ENCODE data around the gene HSPA4.
A peak's percentile ranks its signal among the peaks of the same experiment; 100 is the strongest.

Gene HSPA4

GRCh38 chr5:133106761-133107572, 55.2 kb downstream of the HSPA4 start:
- DNase-seq, result no peak

GRCh38 chr5:133108481-133108921, 56.7 kb downstream of the HSPA4 start:
- no peak for DNase-seq

- DNase-seq, result no peak
Observed at GRCh38 chr5:133109655-133110483, 58.1 kb downstream of the HSPA4 start.

- no peak for DNase-seq
Observed at GRCh38 chr5:133110709-133111108, 58.9 kb downstream of the HSPA4 start.

GRCh38 chr5:133111299-133111698, 59.5 kb downstream of the HSPA4 start:
- DNase-seq, result peak; percentile 77

- no peak for DNase-seq
Observed at GRCh38 chr5:133112026-133112660, 60.3 kb downstream of the HSPA4 start.

GRCh38 chr5:133113331-133114061, 61.7 kb downstream of the HSPA4 start:
- no peak for DNase-seq

GRCh38 chr5:133114166-133114932, 62.5 kb downstream of the HSPA4 start:
- no peak for DNase-seq

- DNase-seq, result no peak
Observed at GRCh38 chr5:133114933-133115310, 63.1 kb downstream of the HSPA4 start.

- no peak for DNase-seq
Observed at GRCh38 chr5:133116601-133117000, 64.8 kb downstream of the HSPA4 start.

GRCh38 chr5:133117166-133117911, 65.5 kb downstream of the HSPA4 start:
- DNase-seq, result no peak

GRCh38 chr5:133117912-133118445, 66.2 kb downstream of the HSPA4 start:
- DNase-seq, result no peak

- DNase-seq, result no peak
Observed at GRCh38 chr5:133118741-133119140, 66.9 kb downstream of the HSPA4 start.

- no peak for DNase-seq
Observed at GRCh38 chr5:133119233-133119711, 67.5 kb downstream of the HSPA4 start.

GRCh38 chr5:133120156-133120750, 68.4 kb downstream of the HSPA4 start:
- no peak for DNase-seq

- no peak for DNase-seq
Observed at GRCh38 chr5:133121080-133121479, 69.3 kb downstream of the HSPA4 start.

- DNase-seq, result no peak
Observed at GRCh38 chr5:133121611-133122150, 69.9 kb downstream of the HSPA4 start.

GRCh38 chr5:133122711-133123110, 70.9 kb downstream of the HSPA4 start:
- no peak for DNase-seq

- no peak for DNase-seq
Observed at GRCh38 chr5:133123297-133123696, 71.5 kb downstream of the HSPA4 start.

GRCh38 chr5:133124891-133125290, 73.1 kb downstream of the HSPA4 start:
- no peak for DNase-seq

Measured in CD4-positive, alpha-beta T cell treated with Interleukin-12 subunit alpha and Interleukin-12 subunit beta, for 1 hour (primary cell).